ENCODE measurements around the gene PPARD. TPM values are rescaled to one million over a fixed set of nuclear protein-coding genes. Genes with fewer than 3 reads are reported as not detected.

PPARD gene
- total RNA-seq, 2 donors from 2014 or later: 10.9 to 11.5 TPM

GRCh38 chr6:35359744-35360348 lies 17.5 kb downstream of the PPARD start:
- Mint-ChIP-seq H3K4me3 (no peak overlapping the region), H3K27me3 (ENCODE audit: insufficient read depth) (no peaks in the 10 kb centered on the region), H3K36me3 (ENCODE audit: low read depth) (peaks cover 17% of the 10 kb centered on the region), H3K9me3 (no peaks in the 10 kb centered on the region), H3K4me1 (peaks cover 25% of the 10 kb centered on the region), H3K27ac (peak overlapping the region; percentile 84)
- DNase-seq: no peak
- Histone ChIP-seq H3K4me1 (ENCODE audit: control insufficient read depth, insufficient read depth, low read length) (no peaks in the 10 kb centered on the region), H3K9me3 (ENCODE audit: control insufficient read depth, low read length) (no peaks in the 10 kb centered on the region), H3K36me3 (ENCODE audit: control insufficient read depth, insufficient read depth, low read length) (peaks cover 4% of the 10 kb centered on the region), H3K9ac (ENCODE audit: extremely low read depth, low read length, poor library complexity, severe bottlenecking) (no peak overlapping the region), H3K4me3 (ENCODE audit: low read length) (no peak overlapping the region), H3K27me3 (ENCODE audit: control insufficient read depth, insufficient read depth, low read length, poor library complexity, severe bottlenecking) (no peaks in the 10 kb centered on the region), H3K27ac (ENCODE audit: low read depth, low read length) (no peak overlapping the region)
- TF ChIP-seq CTCF (conservative IDR thresholded peaks at IDR 0.05): no peak
- WGBS, 2 experiments (ENCODE audit: insufficient coverage in 1 of 2, insufficient read length in 1 of 2): 77 to 92% methylated on average over 2 of the region's 2 CpGs

- H3K4me3 Mint-ChIP-seq: no peak overlapping the region
- H3K27me3 Mint-ChIP-seq (ENCODE audit: insufficient read depth): no peaks in the 10 kb centered on the region
- H3K36me3 Mint-ChIP-seq (ENCODE audit: low read depth): peaks cover 14% of the 10 kb centered on the region
- peaks cover 25% of the 10 kb centered on the region for H3K4me1 Mint-ChIP-seq
- H3K9ac ChIP-seq (ENCODE audit: extremely low read depth, low read length, poor library complexity, severe bottlenecking): no peak overlapping the region
- no peaks in the 10 kb centered on the region for H3K27me3 ChIP-seq (ENCODE audit: control insufficient read depth, insufficient read depth, low read length, poor library complexity, severe bottlenecking)
- H3K9me3 ChIP-seq (ENCODE audit: control insufficient read depth, low read length): no peaks in the 10 kb centered on the region
- H3K27ac ChIP-seq (ENCODE audit: low read depth, low read length): peak overlapping the region; percentile 66
- no peak for TF ChIP-seq CTCF (conservative IDR thresholded peaks at IDR 0.05)
- H3K4me3 ChIP-seq (ENCODE audit: low read length): no peak overlapping the region
- DNase-seq: peak; percentile 89
- H3K9me3 Mint-ChIP-seq: no peaks in the 10 kb centered on the region
- H3K36me3 ChIP-seq (ENCODE audit: control insufficient read depth, insufficient read depth, low read length): peaks cover 4% of the 10 kb centered on the region
- WGBS, 2 experiments (ENCODE audit: insufficient coverage in 1 of 2, insufficient read length in 1 of 2): 76 to 90% methylated on average over 3 to 8 of the region's 8 CpGs
- no peaks in the 10 kb centered on the region for H3K4me1 ChIP-seq (ENCODE audit: control insufficient read depth, insufficient read depth, low read length)
- peak overlapping the region; percentile 84 for H3K27ac Mint-ChIP-seq
These were observed 18.2 kb downstream of the PPARD start for GRCh38 chr6:35360349-35361138.

- Histone ChIP-seq H3K27ac (ENCODE audit: low read depth, low read length) (no peak overlapping the region), H3K9ac (ENCODE audit: extremely low read depth, low read length, poor library complexity, severe bottlenecking) (no peak overlapping the region), H3K4me3 (ENCODE audit: low read length) (no peak overlapping the region), H3K36me3 (ENCODE audit: control insufficient read depth, insufficient read depth, low read length) (no peaks in the 10 kb centered on the region), H3K27me3 (ENCODE audit: control insufficient read depth, insufficient read depth, low read length, poor library complexity, severe bottlenecking) (no peaks in the 10 kb centered on the region), H3K4me1 (ENCODE audit: control insufficient read depth, insufficient read depth, low read length) (no peaks in the 10 kb centered on the region), H3K9me3 (ENCODE audit: control insufficient read depth, low read length) (no peaks in the 10 kb centered on the region)
- H3K27me3 Mint-ChIP-seq (ENCODE audit: insufficient read depth): no peaks in the 10 kb centered on the region
- no peak overlapping the region for H3K4me3 Mint-ChIP-seq
- H3K9me3 Mint-ChIP-seq: no peaks in the 10 kb centered on the region
- no peak for TF ChIP-seq CTCF (conservative IDR thresholded peaks at IDR 0.05)
- no peak for DNase-seq
- 86% methylated on average over 2 of the region's 2 CpGs; no CpG with 5 or more reads in 1 of the 2 experiments for WGBS, 2 experiments (ENCODE audit: insufficient coverage in 1 of 2, insufficient read length in 1 of 2)
- H3K4me1 Mint-ChIP-seq: peaks cover 25% of the 10 kb centered on the region
- no peaks in the 10 kb centered on the region for H3K36me3 Mint-ChIP-seq (ENCODE audit: low read depth)
- H3K27ac Mint-ChIP-seq: no peak overlapping the region
These were observed 19.8 kb downstream of the PPARD start for GRCh38 chr6:35362200-35362599.
